ENCODE results near the gene CORIN. TPM values are rescaled to one million over a fixed set of nuclear protein-coding genes. Genes with fewer than 3 reads are reported as not detected.

The CORIN gene
- total RNA-seq, 4 donors from 2014 or later: 0.49 to 5.3 (median 4.4) TPM; not detected in 1

GRCh38 chr4:47721892-47722575 lies 115.8 kb downstream of the CORIN start:
- TF ChIP-seq, protein P1, sequence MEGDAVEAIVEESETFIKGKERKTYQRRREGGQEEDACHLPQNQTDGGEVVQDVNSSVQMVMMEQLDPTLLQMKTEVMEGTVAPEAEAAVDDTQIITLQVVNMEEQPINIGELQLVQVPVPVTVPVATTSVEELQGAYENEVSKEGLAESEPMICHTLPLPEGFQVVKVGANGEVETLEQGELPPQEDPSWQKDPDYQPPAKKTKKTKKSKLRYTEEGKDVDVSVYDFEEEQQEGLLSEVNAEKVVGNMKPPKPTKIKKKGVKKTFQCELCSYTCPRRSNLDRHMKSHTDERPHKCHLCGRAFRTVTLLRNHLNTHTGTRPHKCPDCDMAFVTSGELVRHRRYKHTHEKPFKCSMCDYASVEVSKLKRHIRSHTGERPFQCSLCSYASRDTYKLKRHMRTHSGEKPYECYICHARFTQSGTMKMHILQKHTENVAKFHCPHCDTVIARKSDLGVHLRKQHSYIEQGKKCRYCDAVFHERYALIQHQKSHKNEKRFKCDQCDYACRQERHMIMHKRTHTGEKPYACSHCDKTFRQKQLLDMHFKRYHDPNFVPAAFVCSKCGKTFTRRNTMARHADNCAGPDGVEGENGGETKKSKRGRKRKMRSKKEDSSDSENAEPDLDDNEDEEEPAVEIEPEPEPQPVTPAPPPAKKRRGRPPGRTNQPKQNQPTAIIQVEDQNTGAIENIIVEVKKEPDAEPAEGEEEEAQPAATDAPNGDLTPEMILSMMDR (IDR thresholded peaks at IDR 0.05; ENCODE audit: low read depth): no peak

GRCh38 chr4:47721485-47721884 lies 116.4 kb downstream of the CORIN start:
- TF ChIP-seq, protein P1 (IDR thresholded peaks at IDR 0.05; ENCODE audit: low read depth): no peak

DNA sequence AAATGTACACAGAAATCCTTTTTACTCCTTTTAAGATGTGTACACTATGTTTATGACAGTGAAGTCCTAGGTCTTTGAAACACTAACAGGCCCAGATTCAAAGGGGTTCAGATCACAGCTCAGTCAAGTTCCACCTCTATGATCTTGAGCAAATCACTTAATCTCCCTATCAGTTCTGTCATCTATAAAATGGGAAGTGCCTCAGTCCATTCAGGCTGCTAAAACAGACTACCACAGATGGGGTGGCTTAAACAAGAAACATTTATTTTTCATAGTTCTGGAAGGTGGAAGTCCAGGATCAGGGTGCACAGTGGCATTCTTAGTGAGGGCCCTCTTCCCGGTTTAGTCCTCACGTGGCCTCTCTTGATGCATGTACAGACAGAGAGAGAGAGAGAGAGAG lies 117.1 kb downstream of the CORIN start:
- TF ChIP-seq, protein P1 (IDR thresholded peaks at IDR 0.05; ENCODE audit: low read depth): no peak

GRCh38 chr4:47719576-47719975 lies 118.3 kb downstream of the CORIN start:
- TF ChIP-seq, protein P1 (IDR thresholded peaks at IDR 0.05; ENCODE audit: low read depth): no peak

DNA sequence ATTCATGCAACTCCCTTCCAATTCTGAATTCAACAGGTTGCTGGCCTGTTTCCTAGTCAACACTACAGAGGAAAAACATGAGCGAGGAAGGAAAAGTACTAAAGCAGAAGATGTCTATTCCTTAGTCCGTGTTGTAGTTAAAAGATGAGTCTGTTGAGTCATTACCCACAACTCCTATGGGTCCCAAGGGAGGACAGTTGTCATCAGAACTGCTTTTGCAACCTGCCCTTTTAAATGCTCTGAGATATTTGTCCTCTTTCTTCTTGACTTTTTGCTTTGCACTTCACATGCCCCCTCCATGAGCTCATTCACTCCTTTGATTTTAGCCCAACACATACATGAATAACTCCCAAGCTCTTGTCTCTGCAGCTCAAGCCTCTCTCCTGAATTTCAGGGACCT lies 119.2 kb downstream of the CORIN start:
- TF ChIP-seq, protein P1 (IDR thresholded peaks at IDR 0.05; ENCODE audit: low read depth): no peak

DNA sequence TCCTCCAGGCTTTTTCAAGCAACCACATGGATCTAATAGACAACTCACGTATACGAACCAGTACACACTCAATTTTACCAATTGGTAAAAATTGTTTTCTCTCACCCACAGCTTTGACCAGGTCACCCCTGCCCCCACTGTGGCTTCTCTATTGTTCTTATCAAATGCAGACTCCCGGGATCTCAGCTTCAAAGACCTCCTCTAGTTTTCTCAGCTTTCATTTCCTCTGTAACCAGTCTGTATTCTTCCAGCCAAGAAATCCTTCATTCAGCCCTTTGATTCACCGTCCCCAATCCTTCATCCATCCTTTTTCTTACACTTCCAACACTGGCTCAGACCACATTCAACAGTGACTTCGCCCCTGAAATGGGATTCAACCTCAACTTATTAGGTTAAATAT lies 120.7 kb downstream of the CORIN start:
- TF ChIP-seq, protein P1 (IDR thresholded peaks at IDR 0.05; ENCODE audit: low read depth): no peak

DNA sequence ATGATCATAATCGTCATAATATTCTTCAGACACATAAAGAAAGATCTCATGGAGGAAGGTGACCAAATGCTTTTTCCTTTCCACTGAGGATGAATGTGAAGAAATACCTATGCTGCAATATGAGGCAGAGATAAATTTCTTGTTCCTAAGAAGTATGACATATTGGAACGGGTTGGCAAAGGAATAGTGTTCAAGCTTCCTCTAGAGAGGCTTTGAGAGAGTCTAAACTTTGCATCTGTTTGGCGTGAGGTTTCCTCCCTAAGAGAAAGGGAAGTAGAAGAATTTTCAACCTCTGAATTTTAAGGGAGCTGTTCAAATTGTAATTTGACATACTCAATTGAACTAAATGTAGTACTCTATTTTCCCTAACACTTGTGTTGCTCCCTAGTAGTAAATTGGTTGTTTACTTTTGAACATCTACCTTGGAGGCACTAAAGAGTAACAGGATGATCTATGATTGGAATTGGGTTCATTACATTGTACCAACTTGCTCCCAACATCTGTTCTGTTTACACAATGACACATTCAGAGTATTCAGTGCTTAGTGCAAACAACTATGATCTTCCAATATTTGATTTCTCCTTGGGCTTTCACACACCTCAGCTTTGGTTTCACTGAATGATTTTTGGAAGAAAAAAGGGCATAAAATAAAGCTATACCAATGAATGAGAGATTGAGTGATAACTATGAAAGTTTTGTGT lies 122.0 kb downstream of the CORIN start:
- TF ChIP-seq, protein P1 (IDR thresholded peaks at IDR 0.05; ENCODE audit: low read depth): no peak
